SJCRH30 (cell line): Measurements from ENCODE around the gene RIPOR2. TPM values are rescaled to one million over a fixed set of nuclear protein-coding genes. Genes with fewer than 3 reads are reported as not detected.
"Not testable (repeated sequence)": the region's sequence is repeated elsewhere in the genome, so short reads cannot be mapped to it uniquely, and the experiment has no call there.

ENCODE experiments used
- DNase-seq, 2 experiments: peaks; one replicate each; pipeline ENCODE4 v3.0.0-alpha.2; 2015 to 2020
- H3K27ac ChIP-seq: fragments of 250-450 bp; sonication (Bioruptor Pico); 2 replicates; pipeline ENCODE4 v1.5.1; 2020; ENCODE audit warnings: mild to moderate bottlenecking, moderate library complexity
- H3K27me3 ChIP-seq: fragments of 250-450 bp; sonication (Bioruptor Pico); 2 replicates; pipeline ENCODE4 v1.5.1; 2020; ENCODE audit warnings: mild to moderate bottlenecking, moderate library complexity
- H3K36me3 ChIP-seq: fragments of 250-450 bp; sonication (Bioruptor Pico); 2 replicates; pipeline ENCODE4 v1.5.1; 2020; ENCODE audit warnings: mild to moderate bottlenecking, moderate library complexity
- H3K4me1 ChIP-seq: fragments of 250-450 bp; sonication (Bioruptor Pico); 2 replicates; pipeline ENCODE4 v1.5.1; 2020; ENCODE audit warnings: mild to moderate bottlenecking, moderate library complexity
- H3K4me3 ChIP-seq: fragments of 250-450 bp; sonication (Bioruptor Pico); 2 replicates; pipeline ENCODE4 v1.5.1; 2020; ENCODE audit warnings: mild to moderate bottlenecking, moderate library complexity
- H3K9me3 ChIP-seq: fragments of 250-450 bp; sonication (Bioruptor Pico); replicated peaks from 2 replicates; pipeline ENCODE4 v1.5.1; 2020; ENCODE audit warnings: mild to moderate bottlenecking, moderate library complexity
- total RNA-seq: library from RNA; depleted of rRNA; stranded (reverse); fragments of >200 nt; shearing (Covaris generic); gene quantifications from 2 replicates; pipeline ENCODE4 v1.2.3, GENCODE V29; 2014

RIPOR2 gene
- total RNA-seq, 1 experiment from 2014 or later, result 3.9 TPM

DNA sequence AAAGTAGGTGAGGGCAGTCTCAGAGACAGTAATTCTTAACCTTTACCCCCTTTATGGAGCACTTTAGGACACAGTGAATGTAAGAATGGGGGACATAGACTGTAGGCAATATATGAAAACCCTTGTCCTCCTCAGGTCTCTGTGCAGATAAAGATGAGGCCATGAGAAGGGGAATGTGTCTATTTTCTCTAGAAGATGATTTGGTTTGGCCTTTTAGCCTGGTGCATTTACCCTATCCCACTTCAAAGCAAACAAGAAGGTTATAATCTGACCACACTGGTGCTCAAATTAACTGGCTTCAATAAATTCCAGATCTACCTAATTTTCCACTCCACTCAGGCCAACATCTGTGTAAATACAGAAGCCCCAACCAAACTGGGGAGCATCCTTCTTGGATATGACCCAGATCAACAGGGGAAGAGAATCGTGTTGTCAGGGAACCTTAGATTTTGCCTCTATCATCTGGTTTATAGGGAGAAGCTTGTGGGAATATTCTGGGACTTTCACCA, 42.4 kb downstream of the RIPOR2 start:
- no peaks in the 10 kb centered on the region for H3K36me3 ChIP-seq
- H3K4me3 ChIP-seq, result no peak overlapping the region
- H3K4me1 ChIP-seq, result peaks cover 6% of the 10 kb centered on the region; the same call in 1 of the 2 replicates
- DNase-seq, result no peak
- H3K27me3 ChIP-seq, result no peaks in the 10 kb centered on the region
- no peak overlapping the region for H3K27ac ChIP-seq
- no peaks in the 10 kb centered on the region for H3K9me3 ChIP-seq

DNA sequence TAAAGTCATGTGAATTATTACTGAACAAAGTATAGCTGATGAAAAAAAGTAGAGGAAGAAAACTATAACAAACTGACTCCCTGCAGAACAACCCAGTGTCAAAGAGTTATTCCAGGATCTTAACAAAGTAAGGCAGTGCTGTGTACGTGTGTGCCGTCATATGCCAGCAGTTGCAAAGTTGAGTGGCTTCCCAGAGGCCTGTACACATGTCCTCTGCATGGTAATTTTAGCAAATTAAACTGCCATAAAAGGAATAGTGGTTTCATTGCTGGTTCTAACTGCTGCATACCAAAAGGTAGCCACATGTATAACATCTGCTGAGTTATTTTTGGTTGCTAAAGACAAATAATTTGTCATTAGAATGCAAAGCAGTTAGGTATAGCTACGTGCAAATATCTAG, 44.8 kb downstream of the RIPOR2 start:
- DNase-seq, result no peak
- no peaks in the 10 kb centered on the region for H3K9me3 ChIP-seq
- H3K27me3 ChIP-seq, result no peaks in the 10 kb centered on the region
- peaks cover 6% of the 10 kb centered on the region for H3K4me1 ChIP-seq
- no peak overlapping the region for H3K27ac ChIP-seq
- no peaks in the 10 kb centered on the region for H3K36me3 ChIP-seq
- no peak overlapping the region for H3K4me3 ChIP-seq

DNA sequence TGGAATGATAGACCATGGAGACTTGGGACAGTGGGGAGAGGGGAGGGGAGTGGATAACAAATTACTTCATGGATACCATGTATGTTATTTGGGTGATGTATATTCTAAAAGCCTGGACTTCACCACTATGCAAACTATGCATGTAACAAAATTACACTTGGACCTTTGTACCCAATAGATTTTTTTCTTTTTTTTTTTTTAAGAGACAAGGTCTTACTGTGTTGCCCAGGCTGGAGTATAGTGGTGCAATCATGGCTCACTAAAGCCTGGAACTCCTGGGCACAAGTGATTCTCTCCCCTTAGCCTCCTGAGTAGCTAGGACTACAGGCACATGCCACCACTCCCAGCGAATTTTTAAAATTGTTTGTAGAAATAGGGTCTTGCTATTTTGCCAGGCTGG, 45.3 kb downstream of the RIPOR2 start:
- H3K4me3 ChIP-seq, result no peak overlapping the region
- no peak overlapping the region for H3K27ac ChIP-seq
- peaks cover 6% of the 10 kb centered on the region for H3K4me1 ChIP-seq
- H3K27me3 ChIP-seq, result no peaks in the 10 kb centered on the region
- DNase-seq, result no peak
- no peaks in the 10 kb centered on the region for H3K36me3 ChIP-seq
- no peaks in the 10 kb centered on the region for H3K9me3 ChIP-seq

DNA sequence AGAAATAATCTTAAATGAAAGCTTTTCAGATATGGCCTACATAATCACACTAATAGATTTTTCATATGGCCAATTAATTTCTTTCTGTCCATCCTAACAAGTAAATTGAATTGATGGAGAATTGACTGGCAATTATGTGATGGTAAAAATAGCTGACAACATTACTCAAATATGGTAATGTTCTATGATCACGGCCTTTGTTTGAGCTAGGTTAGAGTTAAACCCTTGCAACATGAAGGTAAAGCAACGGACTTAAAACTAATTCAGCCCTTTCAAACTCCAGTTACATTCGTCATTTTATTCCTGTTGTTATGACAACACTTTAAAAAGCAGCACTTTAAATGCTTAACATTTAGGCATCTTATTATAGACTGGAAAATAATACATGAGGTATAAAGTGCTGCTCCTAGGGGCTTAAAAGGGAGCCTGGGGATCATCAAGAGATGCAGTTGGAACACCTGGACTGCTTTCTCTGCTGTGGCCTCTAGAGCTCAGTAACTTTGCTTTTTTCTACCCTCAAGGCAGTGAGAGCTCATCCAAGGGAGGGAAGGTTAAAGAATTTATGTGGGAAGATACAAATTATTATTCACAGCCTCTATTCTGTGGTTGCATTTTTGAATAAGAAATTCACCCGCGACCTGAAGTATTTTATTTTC, 46.9 kb downstream of the RIPOR2 start:
- H3K36me3 ChIP-seq, result no peaks in the 10 kb centered on the region
- peaks cover 6% of the 10 kb centered on the region for H3K4me1 ChIP-seq
- no peak for DNase-seq
- no peak overlapping the region for H3K27ac ChIP-seq
- H3K27me3 ChIP-seq, result no peaks in the 10 kb centered on the region
- H3K4me3 ChIP-seq, result no peak overlapping the region
- H3K9me3 ChIP-seq, result no peaks in the 10 kb centered on the region

DNA sequence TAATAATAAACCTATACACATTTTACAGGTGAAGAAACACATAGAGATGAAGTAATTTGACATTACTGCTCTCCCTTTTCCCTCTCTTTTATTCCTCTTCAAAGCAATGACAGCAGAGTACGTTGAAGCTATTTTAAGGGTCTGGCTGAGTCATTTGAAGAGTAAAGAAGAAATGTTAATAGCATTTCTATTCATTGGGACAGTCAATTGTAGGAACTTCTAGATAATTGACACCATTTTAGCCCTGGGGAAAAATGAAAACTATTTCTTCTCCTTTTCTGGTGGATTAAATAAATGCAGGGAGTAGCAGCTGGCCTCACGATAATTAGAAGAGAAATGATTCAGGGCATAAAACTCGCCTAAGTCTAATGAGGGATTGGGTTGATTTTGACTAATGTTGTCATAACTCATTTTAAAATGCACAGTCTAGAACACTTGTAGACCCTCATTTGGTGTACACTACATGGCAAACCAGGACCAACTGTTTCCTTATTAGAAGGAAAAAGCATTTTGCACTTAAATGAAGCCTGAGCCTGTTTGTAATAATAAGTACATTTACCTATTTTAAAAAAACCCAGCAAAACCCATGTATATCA, 48.1 kb downstream of the RIPOR2 start:
- Histone ChIP-seq H3K27ac (no peak overlapping the region), H3K9me3 (no peaks in the 10 kb centered on the region), H3K4me3 (no peak overlapping the region), H3K27me3 (no peaks in the 10 kb centered on the region), H3K4me1 (peaks cover 6% of the 10 kb centered on the region; the same call in 1 of the 2 replicates), H3K36me3 (no peaks in the 10 kb centered on the region)
- DNase-seq, result no peak

DNA sequence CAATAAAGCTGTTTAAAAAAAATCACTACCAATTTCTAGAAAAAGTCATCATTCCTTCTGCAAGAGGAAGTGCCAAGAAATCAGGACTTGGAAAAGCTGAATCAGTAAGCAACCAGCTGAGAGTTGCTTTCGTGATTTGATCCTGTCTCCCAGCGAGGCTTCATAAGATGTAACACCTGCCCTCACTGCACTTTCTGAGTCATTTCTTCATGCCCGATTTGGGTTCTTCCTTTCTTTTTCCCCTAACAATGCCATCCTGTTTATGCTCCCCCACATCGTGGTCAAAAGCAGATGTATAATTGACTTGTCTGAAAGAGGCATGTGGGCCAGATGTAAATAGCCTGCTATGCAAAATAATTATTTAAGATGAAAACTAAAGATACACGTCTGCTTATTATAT, 52.1 kb downstream of the RIPOR2 start:
- Histone ChIP-seq H3K36me3 (no peaks in the 10 kb centered on the region), H3K4me3 (no peak overlapping the region), H3K4me1 (peaks cover 6% of the 10 kb centered on the region; the same call in 1 of the 2 replicates), H3K27me3 (no peaks in the 10 kb centered on the region), H3K9me3 (no peaks in the 10 kb centered on the region), H3K27ac (no peak overlapping the region)
- peak; percentile 12 to 42 for DNase-seq

DNA sequence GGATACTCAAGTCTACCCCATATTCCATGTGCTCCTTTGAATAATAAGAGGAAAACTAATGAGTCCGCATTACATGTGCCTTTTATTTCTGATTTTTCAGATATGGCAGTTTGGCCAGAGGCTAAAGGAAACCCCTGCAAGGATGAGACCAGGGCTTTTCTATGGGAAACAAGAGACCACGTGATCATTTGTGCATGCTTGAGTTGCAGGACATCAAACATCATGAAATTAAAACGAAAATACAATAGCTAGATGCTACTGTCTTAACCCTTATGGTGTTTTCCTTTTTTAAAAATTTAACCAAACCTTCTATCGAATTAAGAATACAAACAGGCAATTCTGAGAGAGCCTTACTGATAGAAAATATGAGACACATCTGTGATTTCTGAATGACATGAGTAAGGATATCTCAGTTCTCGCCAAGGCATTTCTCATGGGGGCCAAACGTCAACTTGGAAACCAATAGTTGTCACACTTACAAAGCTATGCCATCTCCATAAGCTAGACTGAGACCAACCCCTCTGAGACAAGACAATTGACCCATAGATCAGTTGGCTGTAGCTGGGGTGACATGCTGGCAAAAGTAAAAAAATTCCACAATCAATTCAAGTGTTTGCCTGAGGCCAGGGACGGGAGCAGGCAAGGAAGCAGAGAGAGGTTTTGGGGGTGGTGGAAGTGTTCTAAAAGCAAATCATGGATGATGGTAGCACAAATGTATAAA, 52.8 kb downstream of the RIPOR2 start:
- H3K4me3 ChIP-seq, result no peak overlapping the region

DNA sequence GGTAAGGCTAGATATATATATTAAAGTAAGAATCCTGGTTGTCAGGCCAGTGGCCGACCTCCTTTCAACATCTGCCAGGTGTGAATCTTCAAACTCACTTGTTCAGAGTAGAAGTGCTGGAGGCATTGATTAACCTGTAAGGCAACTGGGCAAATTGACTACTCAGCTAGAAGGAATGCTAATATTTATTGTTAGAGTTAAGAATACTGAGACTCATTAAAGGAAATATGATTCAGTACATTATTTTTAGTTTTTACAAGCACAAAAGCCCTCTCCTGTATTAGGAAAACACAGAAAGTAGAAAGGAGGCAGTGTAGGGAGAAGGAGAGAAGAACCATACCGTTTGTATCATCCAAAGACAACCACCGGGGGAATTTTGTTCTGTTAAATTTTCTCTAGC, 53.5 kb downstream of the RIPOR2 start:
- no peak for DNase-seq
- no peaks in the 10 kb centered on the region for H3K9me3 ChIP-seq
- H3K4me3 ChIP-seq, result no peak overlapping the region
- H3K27ac ChIP-seq, result no peak overlapping the region
- H3K4me1 ChIP-seq, result peaks cover 4% of the 10 kb centered on the region; the same call in 1 of the 2 replicates
- H3K36me3 ChIP-seq, result no peaks in the 10 kb centered on the region
- no peaks in the 10 kb centered on the region for H3K27me3 ChIP-seq

More for the DNA sequence above, 52.8 kb downstream of the RIPOR2 start:
- no peaks in the 10 kb centered on the region for H3K9me3 ChIP-seq
- no peaks in the 10 kb centered on the region for H3K27me3 ChIP-seq
- DNase-seq, result no peak
- peaks cover 6% of the 10 kb centered on the region; the same call in 1 of the 2 replicates for H3K4me1 ChIP-seq
- H3K36me3 ChIP-seq, result no peaks in the 10 kb centered on the region
- H3K27ac ChIP-seq, result no peak overlapping the region

DNA sequence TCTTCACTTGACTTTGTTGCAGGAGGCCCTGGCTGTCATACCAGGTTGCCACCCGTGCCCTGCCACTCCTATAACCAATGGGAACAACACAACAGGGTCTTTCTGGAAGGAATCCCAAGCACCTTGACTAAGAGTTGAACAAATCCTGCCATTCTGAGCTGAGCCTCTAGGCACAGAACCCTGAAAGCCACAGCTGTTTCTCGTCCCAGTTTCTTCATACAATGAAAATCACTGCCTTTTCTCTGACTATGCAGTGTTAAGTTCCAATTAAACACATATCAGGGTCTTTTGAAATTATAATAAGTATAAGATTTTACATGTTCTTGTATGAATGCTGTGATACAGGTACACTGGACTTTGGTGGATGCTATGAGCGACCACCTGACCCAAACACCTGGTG, 54.4 kb downstream of the RIPOR2 start:
- no peaks in the 10 kb centered on the region for H3K27me3 ChIP-seq
- peaks cover 4% of the 10 kb centered on the region; the same call in 1 of the 2 replicates for H3K4me1 ChIP-seq
- H3K27ac ChIP-seq, result no peak overlapping the region
- H3K9me3 ChIP-seq, result no peaks in the 10 kb centered on the region
- H3K4me3 ChIP-seq, result no peak overlapping the region
- DNase-seq, result no peak
- H3K36me3 ChIP-seq, result no peaks in the 10 kb centered on the region

DNA sequence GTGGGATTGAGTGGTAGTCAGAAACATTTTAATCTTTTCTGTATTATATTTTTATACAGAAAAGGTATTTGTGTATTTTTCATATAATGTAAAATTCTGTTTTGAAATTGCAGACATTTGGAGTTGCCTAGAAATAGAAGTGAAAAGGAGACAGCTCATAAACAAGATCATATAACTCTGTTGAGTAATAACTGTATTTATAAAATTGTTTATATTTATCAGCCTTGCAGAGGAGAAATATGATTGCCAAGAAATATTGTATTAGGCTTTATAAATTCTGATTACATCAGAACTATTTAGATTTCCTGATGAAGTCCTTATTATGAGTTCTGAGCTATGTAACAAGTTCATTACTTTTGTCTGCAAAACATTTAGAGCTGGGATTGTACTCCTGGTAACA, 55.3 kb downstream of the RIPOR2 start:
- Histone ChIP-seq H3K27me3 (no peaks in the 10 kb centered on the region), H3K36me3 (no peaks in the 10 kb centered on the region), H3K4me3 (no peak overlapping the region), H3K27ac (no peak overlapping the region), H3K9me3 (no peaks in the 10 kb centered on the region), H3K4me1 (peaks cover 4% of the 10 kb centered on the region; the same call in 1 of the 2 replicates)
- DNase-seq, result no peak

DNA sequence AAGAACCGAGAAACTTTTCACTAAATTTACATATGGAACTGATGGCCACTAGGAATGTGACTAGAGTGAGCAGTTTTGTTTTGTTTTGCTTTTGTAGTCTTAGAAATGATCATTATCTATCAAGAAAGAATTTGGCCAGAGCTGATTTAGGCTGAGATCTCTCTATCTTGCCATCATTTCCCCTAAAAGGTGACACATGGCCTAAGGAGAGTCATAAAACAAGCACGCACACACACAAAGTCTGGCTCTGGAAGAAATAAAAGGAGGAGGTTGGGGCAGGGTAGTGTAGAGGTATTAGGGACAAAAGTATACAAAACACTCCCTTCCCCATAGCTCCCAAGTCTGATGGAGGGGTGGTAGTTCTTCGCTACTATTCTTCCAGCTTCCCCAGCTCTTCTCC, 56.4 kb downstream of the RIPOR2 start:
- no peaks in the 10 kb centered on the region for H3K9me3 ChIP-seq
- no peak for DNase-seq
- peaks cover 4% of the 10 kb centered on the region; the same call in 1 of the 2 replicates for H3K4me1 ChIP-seq
- no peaks in the 10 kb centered on the region for H3K36me3 ChIP-seq
- no peak overlapping the region for H3K4me3 ChIP-seq
- H3K27ac ChIP-seq, result no peak overlapping the region
- no peaks in the 10 kb centered on the region for H3K27me3 ChIP-seq

DNA sequence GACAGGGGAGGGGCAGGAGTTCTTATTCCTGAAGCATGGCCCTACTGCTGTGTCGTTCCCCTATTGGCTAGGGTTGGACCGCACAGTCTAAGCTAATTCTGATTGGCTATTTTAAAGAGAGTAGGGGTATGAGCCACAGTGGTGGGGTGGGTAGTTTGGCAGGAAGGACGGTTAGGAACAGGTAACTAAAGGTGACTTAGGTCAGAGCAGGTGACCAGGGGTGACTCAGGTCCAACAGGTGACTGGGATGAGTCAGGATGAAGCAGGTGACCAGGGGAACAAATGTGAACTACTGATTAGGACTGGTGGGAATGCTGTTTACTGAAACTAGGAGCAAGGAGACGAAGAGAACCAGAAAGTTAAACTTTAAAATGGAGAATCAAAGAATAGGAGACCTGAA, 58.0 kb downstream of the RIPOR2 start:
- DNase-seq, H3K4me1 ChIP-seq, H3K27me3 ChIP-seq, H3K36me3 ChIP-seq, H3K4me3 ChIP-seq, H3K9me3 ChIP-seq, H3K27ac ChIP-seq: not testable (repeated sequence)

DNA sequence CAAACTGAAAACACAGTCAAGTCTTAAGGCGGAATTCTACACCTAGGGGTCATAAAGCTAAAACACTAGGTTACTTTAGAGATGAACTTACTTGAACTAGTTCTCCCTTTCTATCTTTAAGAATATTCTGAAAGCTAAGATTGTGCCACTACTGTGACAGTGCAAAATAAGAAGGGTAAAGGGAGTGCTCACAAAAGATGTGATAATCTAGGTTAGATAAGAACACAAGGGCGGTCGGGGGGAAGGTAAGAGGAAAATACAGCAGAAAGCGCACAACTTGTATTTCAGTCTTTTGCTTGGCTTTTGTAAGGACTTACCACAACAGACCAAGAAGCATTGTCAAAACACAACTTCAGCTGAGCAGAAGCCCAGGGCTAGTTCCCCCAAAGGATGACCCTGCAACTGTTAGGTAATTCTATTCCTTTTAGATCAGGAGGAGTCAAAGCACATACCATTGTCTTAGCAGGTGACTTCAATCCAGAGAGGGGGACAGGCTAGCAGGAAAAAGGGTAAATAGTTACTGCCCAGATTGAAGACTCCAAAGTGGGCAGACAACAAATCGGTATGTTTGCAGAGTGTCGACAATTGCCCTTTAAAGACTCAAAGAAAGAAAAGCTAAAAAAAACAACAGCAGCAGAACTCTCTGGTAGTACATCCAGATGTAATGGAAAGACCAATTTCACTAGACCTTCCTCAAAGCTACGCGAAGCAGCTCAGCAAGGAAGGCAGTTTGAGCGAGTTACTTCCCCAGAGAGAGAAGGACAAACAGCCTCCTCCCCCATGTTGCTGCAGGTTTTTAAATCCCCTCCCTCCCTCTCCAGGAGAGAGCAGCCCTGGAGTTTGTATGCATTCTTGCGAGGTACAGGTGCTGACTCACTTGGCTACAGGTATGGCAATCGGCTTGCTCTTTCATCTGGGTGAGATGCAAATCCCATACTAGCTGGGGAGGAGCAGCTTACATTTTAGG, 59.0 kb downstream of the RIPOR2 start:
- DNase-seq, result no peak
- no peak overlapping the region for H3K27ac ChIP-seq
- H3K4me3 ChIP-seq, result no peak overlapping the region
- H3K27me3 ChIP-seq, result no peaks in the 10 kb centered on the region
- H3K4me1 ChIP-seq, result no peaks in the 10 kb centered on the region
- H3K9me3 ChIP-seq, result no peaks in the 10 kb centered on the region
- no peaks in the 10 kb centered on the region for H3K36me3 ChIP-seq

DNA sequence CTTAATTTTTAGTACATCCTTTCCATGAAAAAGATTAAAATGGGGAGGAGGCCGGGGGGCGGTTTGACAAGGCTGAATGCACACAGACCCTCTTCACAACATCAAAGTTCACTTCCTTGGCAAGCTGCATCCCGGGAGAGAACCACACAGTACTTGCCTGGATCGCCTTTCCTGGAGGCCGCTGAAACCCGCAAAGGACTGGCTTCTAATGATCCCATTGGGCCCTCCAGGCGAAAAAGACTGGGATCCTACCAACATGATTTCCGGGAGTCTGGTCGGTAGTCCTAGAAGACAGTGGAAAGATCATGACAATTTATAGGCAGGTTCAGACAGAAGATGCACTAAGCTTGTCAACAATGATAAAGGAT, 60.2 kb downstream of the RIPOR2 start:
- Histone ChIP-seq H3K4me1 (no peaks in the 10 kb centered on the region), H3K4me3 (no peak overlapping the region), H3K9me3 (no peaks in the 10 kb centered on the region), H3K27me3 (no peaks in the 10 kb centered on the region), H3K27ac (no peak overlapping the region), H3K36me3 (no peaks in the 10 kb centered on the region)
- no peak for DNase-seq
